HepG2 (cell line): ENCODE data around the gene RUVBL2. TPM values are rescaled to one million over a fixed set of nuclear protein-coding genes. Genes with fewer than 3 reads are reported as not detected.

Experiments used
- ETV5 ChIP-seq: IDR thresholded peaks from 2 replicates; pipeline ENCODE4 v1.6.1; 2018; ENCODE audit warnings: missing biosample characterization, missing genetic modification reagents, inconsistent platforms, borderline replicate concordance
- FOXP1 ChIP-seq, 2 experiments: fragments of 450-650 bp in 1 of 2; IDR thresholded peaks; 2 replicates each; pipeline ENCODE4 v1.6.1; 2017 to 2018; ENCODE audit warnings: antibody characterized with exemption in 1 of 2
- STAT5B ChIP-seq: sonication (generic); formaldehyde crosslinking; IDR thresholded peaks from 2 replicates; pipeline ENCODE4 v1.4.0; 2020; ENCODE audit warnings: missing genetic modification reagents
- ZFAT ChIP-seq: sonication (generic); formaldehyde crosslinking; conservative IDR thresholded peaks from 2 replicates; pipeline ENCODE4 v1.8.1; 2023; ENCODE audit warnings: missing genetic modification reagents, inconsistent platforms
- ZNF619 ChIP-seq: sonication (generic); formaldehyde crosslinking; IDR thresholded peaks from 2 replicates; pipeline ENCODE4 v1.4.0; 2020; ENCODE audit warnings: mild to moderate bottlenecking, missing genetic modification reagents
- polyA plus RNA-seq, 8 experiments: library from polyadenylated mRNA; depleted of rRNA in 3 of 8; stranded (reverse) in 7 of 8; unstranded in 1 of 8; fragments of >200 nt; fragmentation: Illumina TruSeq in 4 of 8; extraction: Trizol in 4 of 8; gene quantifications; 2 replicates each; pipeline versions ENCODE4 v1.2.1 to v1.2.3, GENCODE V29; 2011 to 2016; ENCODE audit warnings: low read depth in 4 of 8, missing spikeins in 1 of 8, mixed read lengths in 1 of 8; ENCODE audit not compliant: insufficient read depth in 1 of 8
- total RNA-seq, 5 experiments: library from RNA; depleted of rRNA; stranded (reverse); fragments of >200 nt; fragmentation: Illumina TruSeq; extraction: Trizol; gene quantifications; 2 replicates each; pipeline ENCODE4 v1.2.3, GENCODE V29; 2016; ENCODE audit warnings: low read depth in 1 of 5
- TF ChIP-seq, protein P1 (sequence below): sonication (generic); formaldehyde crosslinking; IDR thresholded peaks from 2 replicates; pipeline ENCODE4 v1.4.0; 2020; ENCODE audit warnings: missing genetic modification reagents, mild to moderate bottlenecking, borderline replicate concordance
- TF ChIP-seq, protein P2 (sequence below): sonication (generic); formaldehyde crosslinking; IDR thresholded peaks from 2 replicates; pipeline ENCODE4 v1.5.0; 2020; ENCODE audit warnings: mild to moderate bottlenecking, missing genetic modification reagents
- TF ChIP-seq, protein P3 (sequence below): sonication (generic); formaldehyde crosslinking; IDR thresholded peaks from 2 replicates; pipeline ENCODE4 v1.8.0; 2023; ENCODE audit warnings: mild to moderate bottlenecking, missing genetic modification reagents
- TF ChIP-seq, protein P4 (sequence below): sonication (generic); formaldehyde crosslinking; IDR thresholded peaks from 2 replicates; pipeline ENCODE4 v1.8.0; 2022; ENCODE audit warnings: mild to moderate bottlenecking, missing genetic modification reagents, moderate library complexity
- TF ChIP-seq, protein P5 (sequence below): sonication (generic); formaldehyde crosslinking; IDR thresholded peaks from 2 replicates; pipeline ENCODE4 v1.4.0; 2020; ENCODE audit warnings: mild to moderate bottlenecking, missing genetic modification reagents
- TF ChIP-seq, protein P6 (sequence below): sonication (generic); formaldehyde crosslinking; IDR thresholded peaks from 2 replicates; pipeline ENCODE4 v1.4.0; 2020; ENCODE audit warnings: mild to moderate bottlenecking, missing genetic modification reagents
- TF ChIP-seq, protein P7 (sequence below): sonication (generic); formaldehyde crosslinking; IDR thresholded peaks from 2 replicates; pipeline ENCODE4 v1.4.0; 2020; ENCODE audit warnings: missing genetic modification reagents

Gene RUVBL2
- total and polyA plus RNA-seq, 2 of the 13 experiments (the other 11 are each of a cell fraction or from before 2014, with no cell fraction given), result 120 to 122 TPM

DNA sequence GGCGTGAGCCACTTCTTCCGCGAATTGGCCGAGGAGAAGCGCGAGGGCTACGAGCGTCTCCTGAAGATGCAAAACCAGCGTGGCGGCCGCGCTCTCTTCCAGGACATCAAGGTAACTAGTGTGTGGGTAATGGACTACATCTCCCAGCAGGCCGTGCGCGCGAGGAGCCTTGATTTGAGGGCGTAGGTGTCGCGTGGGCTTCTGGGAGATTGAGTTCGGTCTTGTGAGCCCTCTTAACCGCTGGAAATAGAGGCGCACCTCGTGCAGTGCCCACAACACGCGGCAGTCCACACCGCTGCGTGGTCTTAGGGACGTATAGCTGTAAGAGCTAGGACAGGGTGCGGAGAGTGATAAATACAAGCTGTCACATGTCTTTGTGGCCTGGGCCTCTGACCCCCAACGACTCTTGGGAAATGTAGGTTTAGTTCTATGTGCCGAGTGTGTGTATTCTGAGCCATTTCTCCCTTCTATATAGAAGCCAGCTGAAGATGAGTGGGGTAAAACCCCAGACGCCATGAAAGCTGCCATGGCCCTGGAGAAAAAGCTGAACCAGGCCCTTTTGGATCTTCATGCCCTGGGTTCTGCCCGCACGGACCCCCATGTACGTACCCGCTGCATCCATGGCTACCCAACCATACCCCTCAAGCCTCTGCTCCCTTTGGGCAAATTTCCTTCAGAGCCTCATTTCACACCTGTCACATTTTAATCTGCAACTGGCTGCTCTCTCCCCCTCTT is 27.7 kb upstream of the RUVBL2 start (continued):
- TF ChIP-seq, protein P1, sequence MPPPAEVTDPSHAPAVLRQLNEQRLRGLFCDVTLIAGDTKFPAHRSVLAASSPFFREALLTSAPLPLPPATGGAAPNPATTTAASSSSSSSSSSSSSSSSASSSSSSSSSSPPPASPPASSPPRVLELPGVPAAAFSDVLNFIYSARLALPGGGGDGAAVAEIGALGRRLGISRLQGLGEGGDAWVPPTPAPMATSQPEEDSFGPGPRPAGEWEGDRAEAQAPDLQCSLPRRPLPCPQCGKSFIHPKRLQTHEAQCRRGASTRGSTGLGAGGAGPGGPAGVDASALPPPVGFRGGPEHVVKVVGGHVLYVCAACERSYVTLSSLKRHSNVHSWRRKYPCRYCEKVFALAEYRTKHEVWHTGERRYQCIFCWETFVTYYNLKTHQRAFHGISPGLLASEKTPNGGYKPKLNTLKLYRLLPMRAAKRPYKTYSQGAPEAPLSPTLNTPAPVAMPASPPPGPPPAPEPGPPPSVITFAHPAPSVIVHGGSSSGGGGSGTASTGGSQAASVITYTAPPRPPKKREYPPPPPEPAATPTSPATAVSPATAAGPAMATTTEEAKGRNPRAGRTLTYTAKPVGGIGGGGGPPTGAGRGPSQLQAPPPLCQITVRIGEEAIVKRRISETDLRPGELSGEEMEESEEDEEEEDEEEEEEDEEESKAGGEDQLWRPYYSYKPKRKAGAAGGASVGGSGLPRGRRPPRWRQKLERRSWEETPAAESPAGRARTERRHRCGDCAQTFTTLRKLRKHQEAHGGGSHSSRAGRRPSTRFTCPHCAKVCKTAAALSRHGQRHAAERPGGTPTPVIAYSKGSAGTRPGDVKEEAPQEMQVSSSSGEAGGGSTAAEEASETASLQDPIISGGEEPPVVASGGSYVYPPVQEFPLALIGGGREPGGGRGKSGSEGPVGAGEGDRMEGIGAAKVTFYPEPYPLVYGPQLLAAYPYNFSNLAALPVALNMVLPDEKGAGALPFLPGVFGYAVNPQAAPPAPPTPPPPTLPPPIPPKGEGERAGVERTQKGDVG (CRISPR knock-in tag), result peak; percentile 15; the same call in 1 of the 2 replicates
- TF ChIP-seq, protein P2, sequence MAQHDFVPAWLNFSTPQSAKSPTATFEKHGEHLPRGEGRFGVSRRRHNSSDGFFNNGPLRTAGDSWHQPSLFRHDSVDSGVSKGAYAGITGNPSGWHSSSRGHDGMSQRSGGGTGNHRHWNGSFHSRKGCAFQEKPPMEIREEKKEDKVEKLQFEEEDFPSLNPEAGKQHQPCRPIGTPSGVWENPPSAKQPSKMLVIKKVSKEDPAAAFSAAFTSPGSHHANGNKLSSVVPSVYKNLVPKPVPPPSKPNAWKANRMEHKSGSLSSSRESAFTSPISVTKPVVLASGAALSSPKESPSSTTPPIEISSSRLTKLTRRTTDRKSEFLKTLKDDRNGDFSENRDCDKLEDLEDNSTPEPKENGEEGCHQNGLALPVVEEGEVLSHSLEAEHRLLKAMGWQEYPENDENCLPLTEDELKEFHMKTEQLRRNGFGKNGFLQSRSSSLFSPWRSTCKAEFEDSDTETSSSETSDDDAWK (CRISPR knock-in tag), result no peak
- TF ChIP-seq STAT5B (CRISPR knock-in tag) (no peak), FOXP1 (IDR thresholded peaks at IDR 0.05) (no peak), FOXP1 (CRISPR knock-in tag; IDR thresholded peaks at IDR 0.05) (no peak), ETV5 (CRISPR knock-in tag) (no peak), ZNF619 (CRISPR knock-in tag) (peak; percentile 47; the same call in 1 of the 2 replicates), ZFAT (CRISPR knock-in tag) (no peak)
- TF ChIP-seq, protein P3, sequence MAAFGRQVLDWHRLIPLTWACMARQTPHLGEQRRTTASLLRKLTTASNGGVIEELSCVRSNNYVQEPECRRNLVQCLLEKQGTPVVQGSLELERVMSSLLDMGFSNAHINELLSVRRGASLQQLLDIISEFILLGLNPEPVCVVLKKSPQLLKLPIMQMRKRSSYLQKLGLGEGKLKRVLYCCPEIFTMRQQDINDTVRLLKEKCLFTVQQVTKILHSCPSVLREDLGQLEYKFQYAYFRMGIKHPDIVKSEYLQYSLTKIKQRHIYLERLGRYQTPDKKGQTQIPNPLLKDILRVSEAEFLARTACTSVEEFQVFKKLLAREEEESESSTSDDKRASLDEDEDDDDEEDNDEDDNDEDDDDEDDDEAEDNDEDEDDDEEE, result no peak
- TF ChIP-seq, protein P4, sequence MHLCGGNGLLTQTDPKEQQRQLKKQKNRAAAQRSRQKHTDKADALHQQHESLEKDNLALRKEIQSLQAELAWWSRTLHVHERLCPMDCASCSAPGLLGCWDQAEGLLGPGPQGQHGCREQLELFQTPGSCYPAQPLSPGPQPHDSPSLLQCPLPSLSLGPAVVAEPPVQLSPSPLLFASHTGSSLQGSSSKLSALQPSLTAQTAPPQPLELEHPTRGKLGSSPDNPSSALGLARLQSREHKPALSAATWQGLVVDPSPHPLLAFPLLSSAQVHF, result no peak
- TF ChIP-seq, protein P5, sequence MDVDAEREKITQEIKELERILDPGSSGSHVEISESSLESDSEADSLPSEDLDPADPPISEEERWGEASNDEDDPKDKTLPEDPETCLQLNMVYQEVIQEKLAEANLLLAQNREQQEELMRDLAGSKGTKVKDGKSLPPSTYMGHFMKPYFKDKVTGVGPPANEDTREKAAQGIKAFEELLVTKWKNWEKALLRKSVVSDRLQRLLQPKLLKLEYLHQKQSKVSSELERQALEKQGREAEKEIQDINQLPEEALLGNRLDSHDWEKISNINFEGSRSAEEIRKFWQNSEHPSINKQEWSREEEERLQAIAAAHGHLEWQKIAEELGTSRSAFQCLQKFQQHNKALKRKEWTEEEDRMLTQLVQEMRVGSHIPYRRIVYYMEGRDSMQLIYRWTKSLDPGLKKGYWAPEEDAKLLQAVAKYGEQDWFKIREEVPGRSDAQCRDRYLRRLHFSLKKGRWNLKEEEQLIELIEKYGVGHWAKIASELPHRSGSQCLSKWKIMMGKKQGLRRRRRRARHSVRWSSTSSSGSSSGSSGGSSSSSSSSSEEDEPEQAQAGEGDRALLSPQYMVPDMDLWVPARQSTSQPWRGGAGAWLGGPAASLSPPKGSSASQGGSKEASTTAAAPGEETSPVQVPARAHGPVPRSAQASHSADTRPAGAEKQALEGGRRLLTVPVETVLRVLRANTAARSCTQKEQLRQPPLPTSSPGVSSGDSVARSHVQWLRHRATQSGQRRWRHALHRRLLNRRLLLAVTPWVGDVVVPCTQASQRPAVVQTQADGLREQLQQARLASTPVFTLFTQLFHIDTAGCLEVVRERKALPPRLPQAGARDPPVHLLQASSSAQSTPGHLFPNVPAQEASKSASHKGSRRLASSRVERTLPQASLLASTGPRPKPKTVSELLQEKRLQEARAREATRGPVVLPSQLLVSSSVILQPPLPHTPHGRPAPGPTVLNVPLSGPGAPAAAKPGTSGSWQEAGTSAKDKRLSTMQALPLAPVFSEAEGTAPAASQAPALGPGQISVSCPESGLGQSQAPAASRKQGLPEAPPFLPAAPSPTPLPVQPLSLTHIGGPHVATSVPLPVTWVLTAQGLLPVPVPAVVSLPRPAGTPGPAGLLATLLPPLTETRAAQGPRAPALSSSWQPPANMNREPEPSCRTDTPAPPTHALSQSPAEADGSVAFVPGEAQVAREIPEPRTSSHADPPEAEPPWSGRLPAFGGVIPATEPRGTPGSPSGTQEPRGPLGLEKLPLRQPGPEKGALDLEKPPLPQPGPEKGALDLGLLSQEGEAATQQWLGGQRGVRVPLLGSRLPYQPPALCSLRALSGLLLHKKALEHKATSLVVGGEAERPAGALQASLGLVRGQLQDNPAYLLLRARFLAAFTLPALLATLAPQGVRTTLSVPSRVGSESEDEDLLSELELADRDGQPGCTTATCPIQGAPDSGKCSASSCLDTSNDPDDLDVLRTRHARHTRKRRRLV (CRISPR knock-in tag), result no peak
- TF ChIP-seq, protein P6, sequence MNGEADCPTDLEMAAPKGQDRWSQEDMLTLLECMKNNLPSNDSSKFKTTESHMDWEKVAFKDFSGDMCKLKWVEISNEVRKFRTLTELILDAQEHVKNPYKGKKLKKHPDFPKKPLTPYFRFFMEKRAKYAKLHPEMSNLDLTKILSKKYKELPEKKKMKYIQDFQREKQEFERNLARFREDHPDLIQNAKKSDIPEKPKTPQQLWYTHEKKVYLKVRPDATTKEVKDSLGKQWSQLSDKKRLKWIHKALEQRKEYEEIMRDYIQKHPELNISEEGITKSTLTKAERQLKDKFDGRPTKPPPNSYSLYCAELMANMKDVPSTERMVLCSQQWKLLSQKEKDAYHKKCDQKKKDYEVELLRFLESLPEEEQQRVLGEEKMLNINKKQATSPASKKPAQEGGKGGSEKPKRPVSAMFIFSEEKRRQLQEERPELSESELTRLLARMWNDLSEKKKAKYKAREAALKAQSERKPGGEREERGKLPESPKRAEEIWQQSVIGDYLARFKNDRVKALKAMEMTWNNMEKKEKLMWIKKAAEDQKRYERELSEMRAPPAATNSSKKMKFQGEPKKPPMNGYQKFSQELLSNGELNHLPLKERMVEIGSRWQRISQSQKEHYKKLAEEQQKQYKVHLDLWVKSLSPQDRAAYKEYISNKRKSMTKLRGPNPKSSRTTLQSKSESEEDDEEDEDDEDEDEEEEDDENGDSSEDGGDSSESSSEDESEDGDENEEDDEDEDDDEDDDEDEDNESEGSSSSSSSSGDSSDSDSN (CRISPR knock-in tag), result peak; percentile 54; the same call in 1 of the 2 replicates
- TF ChIP-seq, protein P7, sequence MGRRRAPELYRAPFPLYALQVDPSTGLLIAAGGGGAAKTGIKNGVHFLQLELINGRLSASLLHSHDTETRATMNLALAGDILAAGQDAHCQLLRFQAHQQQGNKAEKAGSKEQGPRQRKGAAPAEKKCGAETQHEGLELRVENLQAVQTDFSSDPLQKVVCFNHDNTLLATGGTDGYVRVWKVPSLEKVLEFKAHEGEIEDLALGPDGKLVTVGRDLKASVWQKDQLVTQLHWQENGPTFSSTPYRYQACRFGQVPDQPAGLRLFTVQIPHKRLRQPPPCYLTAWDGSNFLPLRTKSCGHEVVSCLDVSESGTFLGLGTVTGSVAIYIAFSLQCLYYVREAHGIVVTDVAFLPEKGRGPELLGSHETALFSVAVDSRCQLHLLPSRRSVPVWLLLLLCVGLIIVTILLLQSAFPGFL (CRISPR knock-in tag), result no peak
